GM23338 (cell line): ENCODE measurements around the gene KCND2. TPM values are rescaled to one million over a fixed set of nuclear protein-coding genes. Genes with fewer than 3 reads are reported as not detected.

Experiments used
- ATAC-seq: fragments of 200-7000 bp; cut with Tn5 transposase; 3 replicates; pipeline ENCODE4 v1.9.1; 2020
- DNase-seq: peaks from one replicate; pipeline ENCODE4 v3.0.0-alpha.2; 2015; ENCODE audit warnings: low spot score
- H2AFZ ChIP-seq: fragments of 200-600 bp; sonication (generic); 2 replicates; pipeline ENCODE4 v1.8.0; 2016; ENCODE audit warnings: antibody characterized with exemption, mild to moderate bottlenecking, moderate library complexity
- H3F3A ChIP-seq: fragments of 200-600 bp; sonication (generic); replicated peaks from 2 replicates; pipeline ENCODE4 v1.8.0; 2017; ENCODE audit warnings: antibody characterized with exemption, mixed run types, low read depth
- H3K27ac ChIP-seq: fragments of 200-600 bp; sonication (generic); 2 replicates; pipeline ENCODE4 v1.6.1; 2016; ENCODE audit warnings: low read depth
- H3K27me3 ChIP-seq: fragments of 200-600 bp; sonication (generic); 2 replicates; pipeline ENCODE4 v1.8.0; 2016; ENCODE audit warnings: mild to moderate bottlenecking, mixed run types, moderate library complexity; ENCODE audit not compliant: insufficient read depth
- H3K36me3 ChIP-seq: fragments of 200-600 bp; sonication (generic); 2 replicates; pipeline ENCODE4 v1.8.0; 2016; ENCODE audit warnings: mild to moderate bottlenecking; ENCODE audit not compliant: insufficient read depth
- H3K4me1 ChIP-seq: fragments of 200-600 bp; sonication (generic); 2 replicates; pipeline ENCODE4 v1.8.0; 2016; ENCODE audit warnings: mild to moderate bottlenecking, moderate library complexity; ENCODE audit not compliant: insufficient read depth
- H3K4me2 ChIP-seq: fragments of 200-600 bp; sonication (generic); 2 replicates; pipeline ENCODE4 v1.7.1; 2017; ENCODE audit warnings: mixed run types
- H3K4me3 ChIP-seq: fragments of 200-600 bp; sonication (generic); 2 replicates; pipeline ENCODE4 v1.6.1; 2016; ENCODE audit warnings: mixed run types
- H3K79me2 ChIP-seq: fragments of 200-600 bp; sonication (generic); replicated peaks from 2 replicates; pipeline ENCODE4 v1.8.0; 2017; ENCODE audit warnings: mild to moderate bottlenecking; ENCODE audit not compliant: insufficient read depth
- H3K9me2 ChIP-seq: fragments of 200-600 bp; sonication (generic); 2 replicates; pipeline ENCODE4 v1.8.0; 2017; ENCODE audit not compliant: insufficient read depth
- H4K20me1 ChIP-seq: fragments of 200-600 bp; sonication (generic); replicated peaks from 2 replicates; pipeline ENCODE4 v1.8.0; 2017; ENCODE audit warnings: mild to moderate bottlenecking; ENCODE audit not compliant: insufficient read depth
- H3K27ac Mint-ChIP-seq: 2 replicates; pipeline ENCODE4 v1.8.0; 2020; ENCODE audit warnings: inconsistent platforms, mild to moderate bottlenecking, moderate library complexity, mixed read lengths
- H3K27me3 Mint-ChIP-seq: 3 replicates; pipeline ENCODE4 v1.8.0; 2022; ENCODE audit warnings: low read depth, mild to moderate bottlenecking, moderate library complexity, mixed read lengths, inconsistent platforms; ENCODE audit not compliant: insufficient read depth, poor library complexity
- H3K36me3 Mint-ChIP-seq: 3 replicates; pipeline ENCODE4 v1.8.0; 2021; ENCODE audit warnings: low read depth, mild to moderate bottlenecking, inconsistent platforms, moderate library complexity, mixed read lengths
- H3K4me1 Mint-ChIP-seq: 3 replicates; pipeline ENCODE4 v1.8.0; 2020; ENCODE audit warnings: mild to moderate bottlenecking, inconsistent platforms, mixed read lengths
- H3K4me3 Mint-ChIP-seq: 3 replicates; pipeline ENCODE4 v1.8.0; 2021; ENCODE audit warnings: moderate library complexity, mild to moderate bottlenecking, inconsistent platforms, mixed read lengths
- H3K9me3 Mint-ChIP-seq: 3 replicates; pipeline ENCODE4 v1.8.0; 2020; ENCODE audit warnings: moderate library complexity, mild to moderate bottlenecking, inconsistent platforms, mixed read lengths
- EZH2phosphoT487 ChIP-seq: fragments of 200-600 bp; sonication (generic); IDR thresholded peaks from one replicate; pipeline ENCODE4 v1.8.1; 2018; ENCODE audit warnings: antibody characterized with exemption; ENCODE audit not compliant: unreplicated experiment
- JUNB ChIP-seq: IDR thresholded peaks from one replicate; pipeline ENCODE4 v1.6.1; 2016; ENCODE audit warnings: antibody characterized with exemption; ENCODE audit not compliant: unreplicated experiment
- POLR2AphosphoS5 ChIP-seq: IDR thresholded peaks from 2 replicates; pipeline ENCODE4 v1.6.1; 2016; ENCODE audit warnings: antibody characterized with exemption, low read depth
- STAT1 ChIP-seq: IDR thresholded peaks from one replicate; pipeline ENCODE4 v1.6.1; 2016; ENCODE audit warnings: antibody characterized with exemption; ENCODE audit not compliant: unreplicated experiment
- ZNF114 ChIP-seq: fragments of 250-450 bp; sonication (Bioruptor Pico); IDR thresholded peaks from 2 replicates; pipeline ENCODE4 v1.5.0; 2020; ENCODE audit warnings: mild to moderate bottlenecking, moderate library complexity
- ZNF331 ChIP-seq: fragments of 250-450 bp; sonication (Bioruptor Pico); IDR thresholded peaks from 2 replicates; pipeline ENCODE4 v1.5.0; 2020; ENCODE audit warnings: low read depth, mild to moderate bottlenecking, moderate library complexity
- polyA plus RNA-seq: library from polyadenylated mRNA; unstranded; fragments of >200 nt; fragmentation: Nextera tagmentation; extraction: Ambion mirVana; gene quantifications from 2 replicates; pipeline ENCODE4 v1.2.1, GENCODE V29; 2016
- total RNA-seq: library from RNA; depleted of rRNA; stranded (reverse); fragments of >200 nt; shearing (Covaris generic); gene quantifications from 2 replicates; pipeline ENCODE4 v1.2.3, GENCODE V29; 2014
- TF ChIP-seq, protein P1 (sequence below): IDR thresholded peaks from one replicate; pipeline ENCODE4 v1.6.1; 2018; ENCODE audit warnings: antibody characterized with exemption; ENCODE audit not compliant: unreplicated experiment
- TF ChIP-seq, protein P2 (sequence below), 2 experiments: fragments of 200-600 bp in 1 of 2; sonication (generic) in 1 of 2; conservative IDR thresholded peaks; 2 replicates each; pipeline versions ENCODE4 v1.5.1 to v1.6.1; 2016 to 2017; ENCODE audit warnings: antibody characterized with exemption in 2 of 2, low read depth in 2 of 2, mild to moderate bottlenecking in 2 of 2, moderate library complexity in 1 of 2
- TF ChIP-seq, protein P3 (sequence below): fragments of 250-450 bp; sonication (Bioruptor Pico); IDR thresholded peaks from 2 replicates; pipeline ENCODE4 v1.5.0; 2020; ENCODE audit warnings: mild to moderate bottlenecking, moderate library complexity

Gene KCND2
- total and polyA plus RNA-seq, 2 experiments from 2014 or later = 7.1 to 15.6 TPM

DNA sequence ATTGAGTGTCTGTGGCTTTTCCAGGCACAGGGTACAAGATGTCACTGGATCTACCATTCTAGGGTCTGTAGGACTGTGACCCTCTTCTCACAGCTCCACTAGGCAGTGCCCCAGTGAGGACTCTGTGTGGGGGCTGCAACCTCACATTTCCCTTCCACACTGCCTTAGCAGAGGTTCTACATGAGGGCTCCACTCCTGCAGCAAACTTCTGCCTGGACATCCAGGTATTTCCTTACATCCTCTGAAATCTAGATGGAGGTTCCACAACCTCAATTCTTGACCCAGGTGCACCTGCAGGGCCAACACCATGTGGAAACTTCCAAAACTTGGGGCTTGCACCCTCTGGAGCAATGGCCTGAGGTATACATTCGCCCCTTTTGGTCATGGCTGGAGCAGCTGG is 183.7 kb downstream of the KCND2 start:
- Histone ChIP-seq H3K4me1 (peaks cover 20% of the 10 kb centered on the region), H3K36me3 (peaks cover 17% of the 10 kb centered on the region; the same call in 1 of the 2 replicates), H3F3A (no peaks in the 10 kb centered on the region), H3K27ac (no peak overlapping the region), H2AFZ (no peak overlapping the region), H3K4me2 (no peak overlapping the region), H3K27me3 (no peaks in the 10 kb centered on the region), H3K9me2 (0 out of 2 replicates have a peak, but pooled peaks cover 5% of the 10 kb centered on the region), H3K79me2 (no peaks in the 10 kb centered on the region), H3K4me3 (no peak overlapping the region), H4K20me1 (no peaks in the 10 kb centered on the region)
- H3K27me3 Mint-ChIP-seq = peaks cover 5% of the 10 kb centered on the region
- TF ChIP-seq ZNF331 (CRISPR knock-in tag) = no peak
- TF ChIP-seq EZH2phosphoT487 = no peak
- TF ChIP-seq, protein P1, sequence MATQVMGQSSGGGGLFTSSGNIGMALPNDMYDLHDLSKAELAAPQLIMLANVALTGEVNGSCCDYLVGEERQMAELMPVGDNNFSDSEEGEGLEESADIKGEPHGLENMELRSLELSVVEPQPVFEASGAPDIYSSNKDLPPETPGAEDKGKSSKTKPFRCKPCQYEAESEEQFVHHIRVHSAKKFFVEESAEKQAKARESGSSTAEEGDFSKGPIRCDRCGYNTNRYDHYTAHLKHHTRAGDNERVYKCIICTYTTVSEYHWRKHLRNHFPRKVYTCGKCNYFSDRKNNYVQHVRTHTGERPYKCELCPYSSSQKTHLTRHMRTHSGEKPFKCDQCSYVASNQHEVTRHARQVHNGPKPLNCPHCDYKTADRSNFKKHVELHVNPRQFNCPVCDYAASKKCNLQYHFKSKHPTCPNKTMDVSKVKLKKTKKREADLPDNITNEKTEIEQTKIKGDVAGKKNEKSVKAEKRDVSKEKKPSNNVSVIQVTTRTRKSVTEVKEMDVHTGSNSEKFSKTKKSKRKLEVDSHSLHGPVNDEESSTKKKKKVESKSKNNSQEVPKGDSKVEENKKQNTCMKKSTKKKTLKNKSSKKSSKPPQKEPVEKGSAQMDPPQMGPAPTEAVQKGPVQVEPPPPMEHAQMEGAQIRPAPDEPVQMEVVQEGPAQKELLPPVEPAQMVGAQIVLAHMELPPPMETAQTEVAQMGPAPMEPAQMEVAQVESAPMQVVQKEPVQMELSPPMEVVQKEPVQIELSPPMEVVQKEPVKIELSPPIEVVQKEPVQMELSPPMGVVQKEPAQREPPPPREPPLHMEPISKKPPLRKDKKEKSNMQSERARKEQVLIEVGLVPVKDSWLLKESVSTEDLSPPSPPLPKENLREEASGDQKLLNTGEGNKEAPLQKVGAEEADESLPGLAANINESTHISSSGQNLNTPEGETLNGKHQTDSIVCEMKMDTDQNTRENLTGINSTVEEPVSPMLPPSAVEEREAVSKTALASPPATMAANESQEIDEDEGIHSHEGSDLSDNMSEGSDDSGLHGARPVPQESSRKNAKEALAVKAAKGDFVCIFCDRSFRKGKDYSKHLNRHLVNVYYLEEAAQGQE = no peak
- TF ChIP-seq, protein P2, sequence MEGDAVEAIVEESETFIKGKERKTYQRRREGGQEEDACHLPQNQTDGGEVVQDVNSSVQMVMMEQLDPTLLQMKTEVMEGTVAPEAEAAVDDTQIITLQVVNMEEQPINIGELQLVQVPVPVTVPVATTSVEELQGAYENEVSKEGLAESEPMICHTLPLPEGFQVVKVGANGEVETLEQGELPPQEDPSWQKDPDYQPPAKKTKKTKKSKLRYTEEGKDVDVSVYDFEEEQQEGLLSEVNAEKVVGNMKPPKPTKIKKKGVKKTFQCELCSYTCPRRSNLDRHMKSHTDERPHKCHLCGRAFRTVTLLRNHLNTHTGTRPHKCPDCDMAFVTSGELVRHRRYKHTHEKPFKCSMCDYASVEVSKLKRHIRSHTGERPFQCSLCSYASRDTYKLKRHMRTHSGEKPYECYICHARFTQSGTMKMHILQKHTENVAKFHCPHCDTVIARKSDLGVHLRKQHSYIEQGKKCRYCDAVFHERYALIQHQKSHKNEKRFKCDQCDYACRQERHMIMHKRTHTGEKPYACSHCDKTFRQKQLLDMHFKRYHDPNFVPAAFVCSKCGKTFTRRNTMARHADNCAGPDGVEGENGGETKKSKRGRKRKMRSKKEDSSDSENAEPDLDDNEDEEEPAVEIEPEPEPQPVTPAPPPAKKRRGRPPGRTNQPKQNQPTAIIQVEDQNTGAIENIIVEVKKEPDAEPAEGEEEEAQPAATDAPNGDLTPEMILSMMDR (conservative IDR thresholded peaks at IDR 0.05; ENCODE audit: low read depth in 2 of 2) = no peak
- TF ChIP-seq, protein P3, sequence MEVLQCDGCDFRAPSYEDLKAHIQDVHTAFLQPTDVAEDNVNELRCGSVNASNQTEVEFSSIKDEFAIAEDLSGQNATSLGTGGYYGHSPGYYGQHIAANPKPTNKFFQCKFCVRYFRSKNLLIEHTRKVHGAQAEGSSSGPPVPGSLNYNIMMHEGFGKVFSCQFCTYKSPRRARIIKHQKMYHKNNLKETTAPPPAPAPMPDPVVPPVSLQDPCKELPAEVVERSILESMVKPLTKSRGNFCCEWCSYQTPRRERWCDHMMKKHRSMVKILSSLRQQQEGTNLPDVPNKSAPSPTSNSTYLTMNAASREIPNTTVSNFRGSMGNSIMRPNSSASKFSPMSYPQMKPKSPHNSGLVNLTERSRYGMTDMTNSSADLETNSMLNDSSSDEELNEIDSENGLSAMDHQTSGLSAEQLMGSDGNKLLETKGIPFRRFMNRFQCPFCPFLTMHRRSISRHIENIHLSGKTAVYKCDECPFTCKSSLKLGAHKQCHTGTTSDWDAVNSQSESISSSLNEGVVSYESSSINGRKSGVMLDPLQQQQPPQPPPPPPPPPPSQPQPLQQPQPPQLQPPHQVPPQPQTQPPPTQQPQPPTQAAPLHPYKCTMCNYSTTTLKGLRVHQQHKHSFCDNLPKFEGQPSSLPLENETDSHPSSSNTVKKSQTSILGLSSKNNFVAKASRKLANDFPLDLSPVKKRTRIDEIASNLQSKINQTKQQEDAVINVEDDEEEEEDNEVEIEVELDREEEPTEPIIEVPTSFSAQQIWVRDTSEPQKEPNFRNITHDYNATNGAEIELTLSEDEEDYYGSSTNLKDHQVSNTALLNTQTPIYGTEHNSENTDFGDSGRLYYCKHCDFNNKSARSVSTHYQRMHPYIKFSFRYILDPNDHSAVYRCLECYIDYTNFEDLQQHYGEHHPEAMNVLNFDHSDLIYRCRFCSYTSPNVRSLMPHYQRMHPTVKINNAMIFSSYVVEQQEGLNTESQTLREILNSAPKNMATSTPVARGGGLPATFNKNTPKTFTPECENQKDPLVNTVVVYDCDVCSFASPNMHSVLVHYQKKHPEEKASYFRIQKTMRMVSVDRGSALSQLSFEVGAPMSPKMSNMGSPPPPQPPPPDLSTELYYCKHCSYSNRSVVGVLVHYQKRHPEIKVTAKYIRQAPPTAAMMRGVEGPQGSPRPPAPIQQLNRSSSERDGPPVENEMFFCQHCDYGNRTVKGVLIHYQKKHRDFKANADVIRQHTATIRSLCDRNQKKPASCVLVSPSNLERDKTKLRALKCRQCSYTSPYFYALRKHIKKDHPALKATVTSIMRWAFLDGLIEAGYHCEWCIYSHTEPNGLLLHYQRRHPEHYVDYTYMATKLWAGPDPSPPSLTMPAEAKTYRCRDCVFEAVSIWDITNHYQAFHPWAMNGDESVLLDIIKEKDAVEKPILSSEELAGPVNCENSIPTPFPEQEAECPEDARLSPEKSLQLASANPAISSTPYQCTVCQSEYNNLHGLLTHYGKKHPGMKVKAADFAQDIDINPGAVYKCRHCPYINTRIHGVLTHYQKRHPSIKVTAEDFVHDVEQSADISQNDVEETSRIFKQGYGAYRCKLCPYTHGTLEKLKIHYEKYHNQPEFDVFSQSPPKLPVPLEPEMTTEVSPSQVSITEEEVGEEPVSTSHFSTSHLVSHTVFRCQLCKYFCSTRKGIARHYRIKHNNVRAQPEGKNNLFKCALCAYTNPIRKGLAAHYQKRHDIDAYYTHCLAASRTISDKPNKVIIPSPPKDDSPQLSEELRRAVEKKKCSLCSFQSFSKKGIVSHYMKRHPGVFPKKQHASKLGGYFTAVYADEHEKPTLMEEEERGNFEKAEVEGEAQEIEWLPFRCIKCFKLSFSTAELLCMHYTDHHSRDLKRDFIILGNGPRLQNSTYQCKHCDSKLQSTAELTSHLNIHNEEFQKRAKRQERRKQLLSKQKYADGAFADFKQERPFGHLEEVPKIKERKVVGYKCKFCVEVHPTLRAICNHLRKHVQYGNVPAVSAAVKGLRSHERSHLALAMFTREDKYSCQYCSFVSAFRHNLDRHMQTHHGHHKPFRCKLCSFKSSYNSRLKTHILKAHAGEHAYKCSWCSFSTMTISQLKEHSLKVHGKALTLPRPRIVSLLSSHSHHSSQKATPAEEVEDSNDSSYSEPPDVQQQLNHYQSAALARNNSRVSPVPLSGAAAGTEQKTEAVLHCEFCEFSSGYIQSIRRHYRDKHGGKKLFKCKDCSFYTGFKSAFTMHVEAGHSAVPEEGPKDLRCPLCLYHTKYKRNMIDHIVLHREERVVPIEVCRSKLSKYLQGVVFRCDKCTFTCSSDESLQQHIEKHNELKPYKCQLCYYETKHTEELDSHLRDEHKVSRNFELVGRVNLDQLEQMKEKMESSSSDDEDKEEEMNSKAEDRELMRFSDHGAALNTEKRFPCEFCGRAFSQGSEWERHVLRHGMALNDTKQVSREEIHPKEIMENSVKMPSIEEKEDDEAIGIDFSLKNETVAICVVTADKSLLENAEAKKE (CRISPR knock-in tag) = no peak
- no peak for TF ChIP-seq POLR2AphosphoS5
- TF ChIP-seq ZNF114 = no peak
- no peak for TF ChIP-seq STAT1
- TF ChIP-seq JUNB = no peak
- ATAC-seq (no peak), DNase-seq (no peak)
- H3K9me3 Mint-ChIP-seq = peaks cover 58% of the 10 kb centered on the region
- peaks cover 67% of the 10 kb centered on the region for H3K36me3 Mint-ChIP-seq
- peaks cover 26% of the 10 kb centered on the region for H3K4me1 Mint-ChIP-seq
- H3K27ac Mint-ChIP-seq = no peak overlapping the region
- no peak overlapping the region for H3K4me3 Mint-ChIP-seq
